ENCODE data around the gene SEMA5A.

- no peak for TF ChIP-seq CTCF (IDR thresholded peaks at IDR 0.05)
- TF ChIP-seq POLR2A (IDR thresholded peaks at IDR 0.05): no peak
- TF ChIP-seq EP300 (IDR thresholded peaks at IDR 0.05): no peak
- TF ChIP-seq POLR2AphosphoS5 (IDR thresholded peaks at IDR 0.05): no peak
These were observed 72.3 kb downstream of the SEMA5A start for GRCh38 chr5:9473624-9474023.
